ENCODE measurements around the gene SUFU. TPM values are rescaled to one million over a fixed set of nuclear protein-coding genes. Genes with fewer than 3 reads are reported as not detected.

SUFU gene
- total RNA-seq, 1 donor from 2014 or later, result 19.9 TPM

- peaks cover 17% of the 10 kb centered on the region for H3K4me1 Mint-ChIP-seq (ENCODE audit: low read depth, unreplicated experiment)
- H3K9me3 Mint-ChIP-seq (ENCODE audit: unreplicated experiment), result peaks cover 2% of the 10 kb centered on the region
- H3K27ac Mint-ChIP-seq (ENCODE audit: unreplicated experiment), result no peak overlapping the region
Measured at GRCh38 chr10:102613785-102614184, 110.0 kb downstream of the SUFU start.

GRCh38 chr10:102614888-102615287 is 111.1 kb downstream of the SUFU start:
- peak overlapping the region; percentile 66 for H3K27ac Mint-ChIP-seq (ENCODE audit: unreplicated experiment)

More at GRCh38 chr10:102613785-102614184, 110.0 kb downstream of the SUFU start:
- Mint-ChIP-seq H3K27me3 (ENCODE audit: unreplicated experiment) (no peaks in the 10 kb centered on the region), H3K4me3 (ENCODE audit: unreplicated experiment) (no peak overlapping the region), H3K36me3 (ENCODE audit: unreplicated experiment) (no peaks in the 10 kb centered on the region)
- no peak for DNase-seq
- no peak for TF ChIP-seq CTCF (IDR thresholded peaks at IDR 0.05; ENCODE audit: partially characterized antibody, unreplicated experiment)

GRCh38 chr10:102615361-102615760 is 111.6 kb downstream of the SUFU start:
- no peak for TF ChIP-seq CTCF (IDR thresholded peaks at IDR 0.05; ENCODE audit: partially characterized antibody, unreplicated experiment)
- H3K27ac Mint-ChIP-seq (ENCODE audit: unreplicated experiment), result peak overlapping the region; percentile 66
- peak; percentile 45 for DNase-seq
- H3K27me3 Mint-ChIP-seq (ENCODE audit: unreplicated experiment), result no peaks in the 10 kb centered on the region
- H3K36me3 Mint-ChIP-seq (ENCODE audit: unreplicated experiment), result no peaks in the 10 kb centered on the region
- H3K4me3 Mint-ChIP-seq (ENCODE audit: unreplicated experiment), result no peak overlapping the region
- H3K4me1 Mint-ChIP-seq (ENCODE audit: low read depth, unreplicated experiment), result peaks cover 17% of the 10 kb centered on the region
- H3K9me3 Mint-ChIP-seq (ENCODE audit: unreplicated experiment), result peaks cover 2% of the 10 kb centered on the region

More at GRCh38 chr10:102614888-102615287, 111.1 kb downstream of the SUFU start:
- Mint-ChIP-seq H3K4me3 (ENCODE audit: unreplicated experiment) (no peak overlapping the region), H3K4me1 (ENCODE audit: low read depth, unreplicated experiment) (peaks cover 17% of the 10 kb centered on the region), H3K27me3 (ENCODE audit: unreplicated experiment) (no peaks in the 10 kb centered on the region), H3K36me3 (ENCODE audit: unreplicated experiment) (no peaks in the 10 kb centered on the region), H3K9me3 (ENCODE audit: unreplicated experiment) (peaks cover 2% of the 10 kb centered on the region)
- no peak for TF ChIP-seq CTCF (IDR thresholded peaks at IDR 0.05; ENCODE audit: partially characterized antibody, unreplicated experiment)
- no peak for DNase-seq

GRCh38 chr10:102616066-102616770 is 112.4 kb downstream of the SUFU start:
- H3K36me3 Mint-ChIP-seq (ENCODE audit: unreplicated experiment), result no peaks in the 10 kb centered on the region
- peak; percentile 40 for DNase-seq
- H3K27ac Mint-ChIP-seq (ENCODE audit: unreplicated experiment), result no peak overlapping the region
- peaks cover 4% of the 10 kb centered on the region for H3K9me3 Mint-ChIP-seq (ENCODE audit: unreplicated experiment)
- no peaks in the 10 kb centered on the region for H3K27me3 Mint-ChIP-seq (ENCODE audit: unreplicated experiment)
- peaks cover 13% of the 10 kb centered on the region for H3K4me1 Mint-ChIP-seq (ENCODE audit: low read depth, unreplicated experiment)
- no peak overlapping the region for H3K4me3 Mint-ChIP-seq (ENCODE audit: unreplicated experiment)
- no peak for TF ChIP-seq CTCF (IDR thresholded peaks at IDR 0.05; ENCODE audit: partially characterized antibody, unreplicated experiment)

GRCh38 chr10:102617041-102617440 is 113.3 kb downstream of the SUFU start:
- H3K27ac Mint-ChIP-seq (ENCODE audit: unreplicated experiment), result no peak overlapping the region
- H3K4me1 Mint-ChIP-seq (ENCODE audit: low read depth, unreplicated experiment), result peaks cover 15% of the 10 kb centered on the region
- H3K36me3 Mint-ChIP-seq (ENCODE audit: unreplicated experiment), result no peaks in the 10 kb centered on the region
- no peak for DNase-seq
- H3K4me3 Mint-ChIP-seq (ENCODE audit: unreplicated experiment), result no peak overlapping the region
- peaks cover 4% of the 10 kb centered on the region for H3K9me3 Mint-ChIP-seq (ENCODE audit: unreplicated experiment)
- no peak for TF ChIP-seq CTCF (IDR thresholded peaks at IDR 0.05; ENCODE audit: partially characterized antibody, unreplicated experiment)
- no peaks in the 10 kb centered on the region for H3K27me3 Mint-ChIP-seq (ENCODE audit: unreplicated experiment)
